ENCODE results near the gene CIAPIN1.

Gene CIAPIN1

GRCh38 chr16:57476546-57477410, 29.6 kb upstream of the CIAPIN1 start:
- no peak overlapping the region for H3K4me3 ChIP-seq (ENCODE audit: low read depth, low read length)

DNA sequence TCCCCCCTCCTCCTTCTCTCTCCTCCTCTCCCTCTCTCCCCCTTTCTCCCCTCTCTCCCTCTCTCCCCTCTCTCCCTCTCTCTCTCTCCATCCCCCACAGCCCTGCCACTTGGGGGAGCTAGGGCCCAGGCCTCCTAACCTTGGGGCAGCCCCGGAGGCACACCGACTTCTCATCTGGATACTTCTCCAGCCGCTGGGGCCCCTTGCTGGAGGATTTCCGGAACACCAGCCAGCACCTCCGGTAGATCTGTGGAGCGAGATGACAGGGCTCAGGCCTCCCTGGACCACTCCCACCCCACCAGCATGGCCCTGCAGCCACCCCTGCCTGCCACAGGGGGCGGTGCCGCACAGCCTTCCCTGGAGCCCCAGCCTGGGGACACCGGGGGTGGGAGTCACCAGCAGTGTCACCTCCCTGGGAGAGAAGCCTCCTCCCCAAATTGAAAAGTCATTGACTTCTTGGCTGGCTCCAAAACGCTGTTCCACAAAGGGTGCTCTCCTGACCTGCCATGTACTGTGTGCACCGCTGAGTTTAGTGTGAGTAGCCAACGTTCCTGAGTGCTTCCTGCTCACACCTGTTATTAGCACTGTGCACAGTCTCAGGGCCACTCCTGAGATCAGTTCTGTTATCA, 28.6 kb upstream of the CIAPIN1 start:
- no peak overlapping the region for H3K4me3 ChIP-seq (ENCODE audit: low read depth, low read length)

- H3K4me3 ChIP-seq (ENCODE audit: low read depth, low read length): no peak overlapping the region
Measured at GRCh38 chr16:57474671-57475661, 27.8 kb upstream of the CIAPIN1 start.

- H3K4me3 ChIP-seq (ENCODE audit: low read depth, low read length): no peak overlapping the region
Measured at GRCh38 chr16:57473906-57474305, 26.7 kb upstream of the CIAPIN1 start.

DNA sequence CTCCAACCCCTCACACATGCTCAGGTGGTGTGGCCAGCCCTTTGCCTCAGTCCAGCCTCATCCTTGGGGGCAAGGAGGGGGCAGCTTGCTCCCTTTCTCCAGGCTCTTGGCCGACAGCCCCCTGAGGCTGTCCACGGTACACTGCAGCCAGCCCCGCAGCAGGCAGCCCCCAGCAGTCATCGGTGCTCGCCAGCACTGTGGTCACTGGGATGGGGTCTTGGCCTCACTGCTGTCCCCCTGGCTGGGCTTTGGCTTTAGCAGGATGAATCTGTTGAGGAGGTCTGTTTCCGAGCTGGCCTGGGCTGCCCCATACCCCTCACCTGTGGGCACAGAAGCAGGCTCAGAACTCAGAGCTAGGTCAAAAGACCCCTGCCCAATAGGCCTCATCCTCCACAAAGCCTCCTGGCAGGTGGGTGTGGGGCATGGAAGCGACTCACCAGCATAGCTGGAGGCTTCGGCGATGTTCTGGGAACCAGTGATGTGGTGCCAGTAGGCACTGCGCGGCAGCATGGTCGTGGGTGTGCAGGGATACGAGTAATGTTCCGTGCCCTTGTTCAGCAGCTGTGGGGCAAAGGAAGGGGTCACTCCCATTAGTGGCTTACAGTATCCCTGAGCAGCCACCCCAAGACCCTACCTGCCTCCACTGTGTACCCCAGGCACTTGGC, 26.1 kb upstream of the CIAPIN1 start:
- H3K4me3 ChIP-seq (ENCODE audit: low read depth, low read length): no peak overlapping the region

GRCh38 chr16:57472665-57473060, 25.5 kb upstream of the CIAPIN1 start:
- no peak overlapping the region for H3K4me3 ChIP-seq (ENCODE audit: low read depth, low read length)

GRCh38 chr16:57471852-57472664, 24.9 kb upstream of the CIAPIN1 start:
- no peak overlapping the region for H3K4me3 ChIP-seq (ENCODE audit: low read depth, low read length)

GRCh38 chr16:57471209-57471608, 24.0 kb upstream of the CIAPIN1 start:
- no peak overlapping the region for H3K4me3 ChIP-seq (ENCODE audit: low read depth, low read length)

DNA sequence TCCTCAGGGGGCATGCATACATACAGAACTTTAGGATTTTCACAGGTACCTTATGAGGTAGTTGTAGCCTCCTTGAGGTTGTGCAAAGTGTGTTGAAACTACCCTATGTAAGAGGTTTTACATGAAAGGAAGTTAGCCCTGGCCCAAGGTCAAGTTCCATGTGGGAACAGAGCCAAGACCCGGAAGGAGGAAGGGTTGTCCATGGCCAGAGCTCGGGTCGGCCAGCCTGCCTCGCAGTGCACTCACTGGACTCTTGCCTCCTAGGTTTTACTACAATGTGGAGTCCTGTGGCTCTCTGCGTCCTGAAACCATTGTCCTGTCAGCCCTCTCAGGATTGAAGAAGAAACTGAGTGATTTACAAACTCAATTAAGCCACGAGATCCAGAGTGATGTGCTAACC, 23.5 kb upstream of the CIAPIN1 start:
- H3K4me3 ChIP-seq (ENCODE audit: low read depth, low read length): no peak overlapping the region

DNA sequence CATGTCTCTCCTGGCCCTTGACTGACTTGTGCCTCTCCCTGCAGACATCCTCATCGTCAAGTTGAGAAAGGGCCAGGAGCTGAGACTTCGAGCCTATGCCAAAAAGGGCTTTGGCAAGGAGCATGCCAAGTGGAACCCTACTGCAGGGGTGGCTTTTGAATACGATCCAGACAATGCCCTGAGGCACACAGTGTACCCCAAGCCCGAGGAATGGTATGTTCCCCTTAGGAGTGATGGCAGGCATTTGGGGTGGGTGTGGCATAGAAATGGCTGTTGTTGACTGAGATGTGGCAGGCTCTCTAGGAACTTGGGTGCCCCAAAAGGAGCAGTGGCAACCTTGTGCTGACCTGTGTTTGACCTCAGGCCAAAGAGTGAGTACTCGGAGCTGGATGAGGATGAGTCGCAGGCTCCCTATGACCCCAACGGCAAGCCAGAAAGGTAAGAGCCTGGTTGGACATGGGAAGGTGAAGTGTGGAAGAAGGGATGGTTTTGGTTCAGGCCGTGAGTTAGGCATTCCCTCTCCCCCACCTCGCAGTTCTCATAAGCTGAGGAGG, 22.8 kb upstream of the CIAPIN1 start:
- H3K4me3 ChIP-seq (ENCODE audit: low read depth, low read length): no peak overlapping the region

GRCh38 chr16:57469046-57469445, 21.9 kb upstream of the CIAPIN1 start:
- no peak overlapping the region for H3K4me3 ChIP-seq (ENCODE audit: low read depth, low read length)

DNA sequence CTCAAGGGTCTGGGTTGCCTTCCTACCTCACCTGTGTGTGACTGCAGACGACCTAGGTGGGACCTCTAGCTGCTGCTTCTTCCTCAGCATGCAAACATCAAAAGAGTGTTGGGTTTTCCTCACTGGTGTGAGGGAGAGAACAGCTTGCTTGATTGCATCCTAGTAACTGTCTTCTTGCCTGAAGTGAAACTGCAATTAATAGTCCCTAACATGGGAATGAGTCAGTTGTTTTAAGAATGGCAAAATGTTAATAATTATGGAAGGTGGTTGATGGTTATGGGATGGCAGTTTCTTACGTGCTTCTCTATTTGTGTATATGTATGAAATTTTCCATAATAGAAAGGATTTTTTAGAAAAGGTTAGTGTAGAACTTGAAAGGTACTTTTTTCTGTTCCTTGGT, 21.2 kb upstream of the CIAPIN1 start:
- no peak overlapping the region for H3K4me3 ChIP-seq (ENCODE audit: low read depth, low read length)

- no peak overlapping the region for H3K4me3 ChIP-seq (ENCODE audit: low read depth, low read length)
Measured at GRCh38 chr16:57464523-57464922, 17.3 kb upstream of the CIAPIN1 start.

DNA sequence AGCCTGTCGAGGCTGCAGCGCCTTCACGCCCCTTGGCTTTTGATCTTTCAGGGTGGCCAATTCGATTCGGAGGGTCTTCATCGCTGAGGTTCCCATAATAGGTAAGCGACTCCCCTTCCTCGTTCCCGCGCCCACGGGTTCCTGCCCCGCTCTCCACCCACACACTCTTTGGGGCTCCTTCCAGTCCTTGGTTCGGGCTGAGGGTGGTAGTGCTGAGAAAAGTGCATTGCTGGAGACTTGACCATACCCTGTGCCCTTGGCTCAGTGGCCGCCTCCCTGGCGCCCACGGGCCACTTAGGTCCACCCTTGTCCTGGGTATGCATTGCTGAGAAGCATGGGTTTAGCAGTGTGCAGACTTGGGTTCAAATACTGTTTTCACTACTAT, 15.8 kb upstream of the CIAPIN1 start:
- peak overlapping the region; percentile 89 for H3K4me3 ChIP-seq (ENCODE audit: low read depth, low read length)

GRCh38 chr16:57462209-57462977, 15.2 kb upstream of the CIAPIN1 start, which contains the start of gene POLR2C:
Gene POLR2C (plus strand): TSS chr16:57462679. CDS start chr16:57462725, 46 bp downstream.
- H3K4me3 ChIP-seq (ENCODE audit: low read depth, low read length): peak within 1 kb of the TSS; percentile 89

GRCh38 chr16:57452021-57452420, 4.8 kb upstream of the CIAPIN1 start:
- H3K4me3 ChIP-seq (ENCODE audit: low read depth, low read length): no peak overlapping the region

- H3K4me3 ChIP-seq (ENCODE audit: low read depth, low read length): peak overlapping the region; percentile 92
Measured at GRCh38 chr16:57446531-57447185, 527 bp downstream of the CIAPIN1 start.

GRCh38 chr16:57445510-57445909, 1.7 kb downstream of the CIAPIN1 start:
- H3K4me3 ChIP-seq (ENCODE audit: low read depth, low read length): no peak overlapping the region

Data from iPS-11a (cell line).